GM12878 (cell line): ENCODE data around the gene CDHR4. TPM values are rescaled to one million over a fixed set of nuclear protein-coding genes. Genes with fewer than 3 reads are reported as not detected.

ENCODE experiments used
- EP300 ChIP-seq, 2 experiments: fragments of 150-350 bp in 1 of 2; IDR thresholded peaks; 2 replicates each; pipeline ENCODE4 v1.6.1; 2011 to 2012; ENCODE audit warnings: low read depth in 2 of 2, low read length in 2 of 2, borderline replicate concordance in 1 of 2, improper control_type of control experiment in 1 of 2, inconsistent platforms in 1 of 2; ENCODE audit not compliant: control insufficient read depth in 1 of 2
- IRF4 ChIP-seq: IDR thresholded peaks from 2 replicates; pipeline ENCODE4 v1.6.1; 2011; ENCODE audit warnings: low read depth, low read length
- POLR2A ChIP-seq: IDR thresholded peaks from 2 replicates; pipeline ENCODE4 v1.6.1; 2011; ENCODE audit warnings: low read depth, mild to moderate bottlenecking, low read length
- RAD21 ChIP-seq: IDR thresholded peaks from 2 replicates; pipeline ENCODE4 v1.6.1; 2011; ENCODE audit warnings: mild to moderate bottlenecking, low read depth, low read length, moderate library complexity; ENCODE audit not compliant: insufficient read depth
- polyA plus RNA-seq, 11 experiments: library from polyadenylated mRNA; depleted of rRNA in 4 of 11; unstranded in 6 of 11; stranded (reverse) in 5 of 11; fragments of >200 nt; fragmentation: Nextera tagmentation in 4 of 11; fragmentation: Illumina TruSeq in 1 of 11; extraction: Ambion mirVana in 4 of 11; extraction: Trizol in 1 of 11; gene quantifications; 1 replicate in 1 of 11; 2 replicates in 10 of 11; pipeline versions ENCODE4 v1.2.1 to v1.2.3, GENCODE V29; 2011 to 2016; ENCODE audit warnings: inconsistent platforms in 2 of 11, missing spikeins in 2 of 11, low read depth in 1 of 11
- total RNA-seq, 4 experiments: library from RNA; depleted of rRNA in 3 of 4; stranded (reverse); fragments of >200 nt in 3 of 4; fragmentation: Illumina TruSeq in 1 of 4; extraction: Trizol in 1 of 4; gene quantifications; 2 replicates each; pipeline versions ENCODE4 v1.2.1 to v1.2.3, GENCODE V29; 2013 to 2021
- TF ChIP-seq, protein P1 (sequence below): fragments of 450-650 bp; IDR thresholded peaks from 2 replicates; pipeline ENCODE4 v1.6.1; 2017; ENCODE audit warnings: mild to moderate bottlenecking, moderate library complexity
- TF ChIP-seq, protein P2 (sequence below): fragments of 450-650 bp; IDR thresholded peaks from 2 replicates; pipeline ENCODE4 v1.6.1; 2017; ENCODE audit warnings: low read depth, mild to moderate bottlenecking, moderate library complexity
- TF ChIP-seq, protein P3 (sequence below): fragments of 450-650 bp; formaldehyde crosslinking; IDR thresholded peaks from 2 replicates; pipeline ENCODE4 v1.5.0; 2022; ENCODE audit warnings: mild to moderate bottlenecking, missing genetic modification characterization

CDHR4 gene
- total and polyA plus RNA-seq, 10 of the 15 experiments (the other 5 are each of a cell fraction or from before 2014, with no cell fraction given), result not detected

DNA sequence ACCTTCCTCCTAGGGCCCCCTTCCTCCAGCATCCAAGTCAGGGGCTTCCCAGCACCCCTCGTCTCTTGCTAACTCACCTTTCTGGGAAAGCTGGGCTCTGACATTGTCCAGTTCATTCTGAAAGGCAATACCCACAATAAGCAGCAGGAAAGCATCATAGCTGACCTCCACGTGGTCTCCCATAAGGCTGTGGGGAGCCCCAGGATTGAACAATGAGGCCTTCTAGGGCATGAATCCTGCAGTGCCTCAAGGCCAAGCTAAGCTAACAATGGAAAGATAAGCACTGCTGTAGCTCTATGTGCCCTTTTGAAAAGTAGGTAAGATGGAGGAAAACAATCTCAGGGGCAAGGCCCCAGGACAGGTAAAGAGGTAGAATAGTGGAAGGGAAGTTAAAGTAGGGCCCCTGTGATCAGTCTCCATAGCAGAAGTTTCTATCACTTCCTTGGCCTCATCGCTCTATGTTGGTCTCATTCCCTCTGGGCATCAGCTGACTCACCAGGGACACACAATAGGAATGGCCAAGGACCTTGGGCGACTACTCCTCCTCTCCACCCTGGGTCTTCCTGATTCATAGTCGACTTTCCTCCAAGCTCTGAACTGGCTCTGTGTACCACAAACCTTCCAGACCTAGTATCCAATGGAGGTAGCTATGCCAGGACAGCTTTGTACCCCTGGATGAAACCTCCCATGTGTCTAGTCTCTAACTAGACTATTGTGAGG lies 45.0 kb upstream of the CDHR4 start (continued):
- TF ChIP-seq, protein P1, sequence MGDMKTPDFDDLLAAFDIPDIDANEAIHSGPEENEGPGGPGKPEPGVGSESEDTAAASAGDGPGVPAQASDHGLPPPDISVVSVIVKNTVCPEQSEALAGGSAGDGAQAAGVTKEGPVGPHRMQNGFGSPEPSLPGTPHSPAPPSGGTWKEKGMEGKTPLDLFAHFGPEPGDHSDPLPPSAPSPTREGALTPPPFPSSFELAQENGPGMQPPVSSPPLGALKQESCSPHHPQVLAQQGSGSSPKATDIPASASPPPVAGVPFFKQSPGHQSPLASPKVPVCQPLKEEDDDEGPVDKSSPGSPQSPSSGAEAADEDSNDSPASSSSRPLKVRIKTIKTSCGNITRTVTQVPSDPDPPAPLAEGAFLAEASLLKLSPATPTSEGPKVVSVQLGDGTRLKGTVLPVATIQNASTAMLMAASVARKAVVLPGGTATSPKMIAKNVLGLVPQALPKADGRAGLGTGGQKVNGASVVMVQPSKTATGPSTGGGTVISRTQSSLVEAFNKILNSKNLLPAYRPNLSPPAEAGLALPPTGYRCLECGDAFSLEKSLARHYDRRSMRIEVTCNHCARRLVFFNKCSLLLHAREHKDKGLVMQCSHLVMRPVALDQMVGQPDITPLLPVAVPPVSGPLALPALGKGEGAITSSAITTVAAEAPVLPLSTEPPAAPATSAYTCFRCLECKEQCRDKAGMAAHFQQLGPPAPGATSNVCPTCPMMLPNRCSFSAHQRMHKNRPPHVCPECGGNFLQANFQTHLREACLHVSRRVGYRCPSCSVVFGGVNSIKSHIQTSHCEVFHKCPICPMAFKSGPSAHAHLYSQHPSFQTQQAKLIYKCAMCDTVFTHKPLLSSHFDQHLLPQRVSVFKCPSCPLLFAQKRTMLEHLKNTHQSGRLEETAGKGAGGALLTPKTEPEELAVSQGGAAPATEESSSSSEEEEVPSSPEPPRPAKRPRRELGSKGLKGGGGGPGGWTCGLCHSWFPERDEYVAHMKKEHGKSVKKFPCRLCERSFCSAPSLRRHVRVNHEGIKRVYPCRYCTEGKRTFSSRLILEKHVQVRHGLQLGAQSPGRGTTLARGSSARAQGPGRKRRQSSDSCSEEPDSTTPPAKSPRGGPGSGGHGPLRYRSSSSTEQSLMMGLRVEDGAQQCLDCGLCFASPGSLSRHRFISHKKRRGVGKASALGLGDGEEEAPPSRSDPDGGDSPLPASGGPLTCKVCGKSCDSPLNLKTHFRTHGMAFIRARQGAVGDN, result no peak
- TF ChIP-seq EP300 (IDR thresholded peaks at IDR 0.05; ENCODE audit: borderline replicate concordance in 1 of 2, control insufficient read depth in 1 of 2, low read depth in 2 of 2, low read length in 2 of 2) (no peak), RAD21 (no peak), POLR2A (no peak), IRF4 (no peak)
- TF ChIP-seq, protein P2, sequence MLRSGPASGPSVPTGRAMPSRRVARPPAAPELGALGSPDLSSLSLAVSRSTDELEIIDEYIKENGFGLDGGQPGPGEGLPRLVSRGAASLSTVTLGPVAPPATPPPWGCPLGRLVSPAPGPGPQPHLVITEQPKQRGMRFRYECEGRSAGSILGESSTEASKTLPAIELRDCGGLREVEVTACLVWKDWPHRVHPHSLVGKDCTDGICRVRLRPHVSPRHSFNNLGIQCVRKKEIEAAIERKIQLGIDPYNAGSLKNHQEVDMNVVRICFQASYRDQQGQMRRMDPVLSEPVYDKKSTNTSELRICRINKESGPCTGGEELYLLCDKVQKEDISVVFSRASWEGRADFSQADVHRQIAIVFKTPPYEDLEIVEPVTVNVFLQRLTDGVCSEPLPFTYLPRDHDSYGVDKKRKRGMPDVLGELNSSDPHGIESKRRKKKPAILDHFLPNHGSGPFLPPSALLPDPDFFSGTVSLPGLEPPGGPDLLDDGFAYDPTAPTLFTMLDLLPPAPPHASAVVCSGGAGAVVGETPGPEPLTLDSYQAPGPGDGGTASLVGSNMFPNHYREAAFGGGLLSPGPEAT, result no peak
- TF ChIP-seq, protein P3, sequence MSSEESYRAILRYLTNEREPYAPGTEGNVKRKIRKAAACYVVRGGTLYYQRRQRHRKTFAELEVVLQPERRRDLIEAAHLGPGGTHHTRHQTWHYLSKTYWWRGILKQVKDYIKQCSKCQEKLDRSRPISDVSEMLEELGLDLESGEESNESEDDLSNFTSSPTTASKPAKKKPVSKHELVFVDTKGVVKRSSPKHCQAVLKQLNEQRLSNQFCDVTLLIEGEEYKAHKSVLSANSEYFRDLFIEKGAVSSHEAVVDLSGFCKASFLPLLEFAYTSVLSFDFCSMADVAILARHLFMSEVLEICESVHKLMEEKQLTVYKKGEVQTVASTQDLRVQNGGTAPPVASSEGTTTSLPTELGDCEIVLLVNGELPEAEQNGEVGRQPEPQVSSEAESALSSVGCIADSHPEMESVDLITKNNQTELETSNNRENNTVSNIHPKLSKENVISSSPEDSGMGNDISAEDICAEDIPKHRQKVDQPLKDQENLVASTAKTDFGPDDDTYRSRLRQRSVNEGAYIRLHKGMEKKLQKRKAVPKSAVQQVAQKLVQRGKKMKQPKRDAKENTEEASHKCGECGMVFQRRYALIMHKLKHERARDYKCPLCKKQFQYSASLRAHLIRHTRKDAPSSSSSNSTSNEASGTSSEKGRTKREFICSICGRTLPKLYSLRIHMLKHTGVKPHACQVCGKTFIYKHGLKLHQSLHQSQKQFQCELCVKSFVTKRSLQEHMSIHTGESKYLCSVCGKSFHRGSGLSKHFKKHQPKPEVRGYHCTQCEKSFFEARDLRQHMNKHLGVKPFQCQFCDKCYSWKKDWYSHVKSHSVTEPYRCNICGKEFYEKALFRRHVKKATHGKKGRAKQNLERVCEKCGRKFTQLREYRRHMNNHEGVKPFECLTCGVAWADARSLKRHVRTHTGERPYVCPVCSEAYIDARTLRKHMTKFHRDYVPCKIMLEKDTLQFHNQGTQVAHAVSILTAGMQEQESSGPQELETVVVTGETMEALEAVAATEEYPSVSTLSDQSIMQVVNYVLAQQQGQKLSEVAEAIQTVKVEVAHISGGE, result no peak
- TF ChIP-seq, all 136 proteins: peak for 0
